MM.1S (cell line): ENCODE data around the gene OR10Z1.

ENCODE experiments used
- DNase-seq: peaks from one replicate; pipeline ENCODE4 v3.0.0-alpha.2; 2015
- H2AFZ ChIP-seq: fragments of 300-600 bp; sonication (generic); 2 replicates; pipeline ENCODE4 v1.6.0; 2016; ENCODE audit warnings: antibody characterized with exemption, low read length
- H3F3A ChIP-seq: fragments of 300-600 bp; sonication (generic); 2 replicates; pipeline ENCODE4 v1.6.1; 2016; ENCODE audit warnings: mild to moderate bottlenecking, antibody characterized with exemption, low read length, moderate library complexity, mixed read lengths; ENCODE audit not compliant: insufficient read depth
- H3K27ac ChIP-seq: fragments of 300-600 bp; sonication (generic); 2 replicates; pipeline ENCODE4 v1.5.1; 2016; ENCODE audit warnings: mild to moderate bottlenecking, low read length
- H3K27me3 ChIP-seq: fragments of 300-600 bp; sonication (generic); replicated peaks from 2 replicates; pipeline ENCODE4 v1.6.0; 2016; ENCODE audit warnings: low read length; ENCODE audit not compliant: insufficient read depth
- H3K36me3 ChIP-seq: fragments of 300-600 bp; sonication (generic); replicated peaks from 2 replicates; pipeline ENCODE4 v1.6.1; 2016; ENCODE audit warnings: mild to moderate bottlenecking, low read length, mixed read lengths; ENCODE audit not compliant: insufficient read depth
- H3K4me1 ChIP-seq: fragments of 300-600 bp; sonication (generic); 2 replicates; pipeline ENCODE4 v1.6.1; 2016; ENCODE audit warnings: low read length, mixed read lengths
- H3K4me2 ChIP-seq: fragments of 300-600 bp; sonication (generic); 2 replicates; pipeline ENCODE4 v1.6.0; 2016; ENCODE audit warnings: low read depth, low read length
- H3K4me3 ChIP-seq: fragments of 300-600 bp; sonication (generic); 2 replicates; pipeline ENCODE4 v1.5.1; 2016; ENCODE audit warnings: low read length, mixed read lengths
- H3K79me2 ChIP-seq: fragments of 300-600 bp; sonication (generic); 2 replicates; pipeline ENCODE4 v1.6.1; 2016; ENCODE audit warnings: mixed run types, low read length, mixed read lengths
- H3K9ac ChIP-seq: fragments of 300-600 bp; sonication (generic); 2 replicates; pipeline ENCODE4 v1.6.1; 2016; ENCODE audit warnings: low read length, mixed read lengths
- H3K9me2 ChIP-seq: fragments of 300-600 bp; sonication (generic); replicated peaks from 2 replicates; pipeline ENCODE4 v1.6.1; 2016; ENCODE audit warnings: mild to moderate bottlenecking, low read length, mixed read lengths; ENCODE audit not compliant: insufficient read depth
- H3K9me3 ChIP-seq: fragments of 300-600 bp; sonication (generic); replicated peaks from 2 replicates; pipeline ENCODE4 v1.6.1; 2016; ENCODE audit warnings: mild to moderate bottlenecking, low read length, mixed read lengths; ENCODE audit not compliant: insufficient read depth
- H4K20me1 ChIP-seq: fragments of 300-600 bp; sonication (generic); 2 replicates; pipeline ENCODE4 v1.6.1; 2016; ENCODE audit warnings: mild to moderate bottlenecking, low read length, moderate library complexity, mixed read lengths; ENCODE audit not compliant: insufficient read depth
- CTCF ChIP-seq: fragments of 300-600 bp; sonication (generic); IDR thresholded peaks from 2 replicates; pipeline ENCODE4 v1.5.1; 2016; ENCODE audit warnings: antibody characterized with exemption, low read length, mixed read lengths
- EZH2 ChIP-seq: fragments of 300-600 bp; sonication (generic); optimal IDR thresholded peaks from 2 replicates; pipeline ENCODE3; 2017; ENCODE audit warnings: low read depth, mild to moderate bottlenecking, antibody characterized with exemption, low read length, mixed read lengths
- EZH2phosphoT487 ChIP-seq: fragments of 300-600 bp; sonication (generic); IDR thresholded peaks from 2 replicates; pipeline ENCODE4 v1.6.1; 2018; ENCODE audit warnings: antibody characterized with exemption, low read length

The OR10Z1 gene

GRCh38 chr1:158579733-158580132, 25.3 kb upstream of the OR10Z1 start, which contains the start of gene OR10X1:
TSS of gene OR10X1 (minus strand) at chr1:158579899. CDS start at chr1:158579899, 0 bp downstream.
- Histone ChIP-seq H3K27ac (no peak within 1 kb of the TSS), H3K4me3 (no peak within 1 kb of the TSS), H2AFZ (no peak within 1 kb of the TSS), H3K4me2 (no peak within 1 kb of the TSS), H4K20me1 (no peaks in the 10 kb centered on the region), H3K79me2 (no peaks in the 10 kb centered on the region), H3K36me3 (no peaks in the 10 kb centered on the region), H3K27me3 (no peaks in the 10 kb centered on the region), H3K9ac (no peak within 1 kb of the TSS), H3K9me2 (no peaks in the 10 kb centered on the region), H3K9me3 (no peaks in the 10 kb centered on the region), H3K4me1 (no peaks in the 10 kb centered on the region), H3F3A (no peaks in the 10 kb centered on the region)
- no peak for DNase-seq
- TF ChIP-seq CTCF (no peak), EZH2phosphoT487 (no peak), EZH2 (no peak)

- Histone ChIP-seq H3K9me2 (no peaks in the 10 kb centered on the region), H2AFZ (no peak overlapping the region), H3K4me2 (no peak overlapping the region), H3K9me3 (no peaks in the 10 kb centered on the region), H3K27ac (no peak overlapping the region), H3K36me3 (no peaks in the 10 kb centered on the region), H3K4me1 (no peaks in the 10 kb centered on the region), H4K20me1 (no peaks in the 10 kb centered on the region), H3F3A (no peaks in the 10 kb centered on the region), H3K4me3 (no peak overlapping the region), H3K9ac (no peak overlapping the region), H3K79me2 (no peaks in the 10 kb centered on the region), H3K27me3 (no peaks in the 10 kb centered on the region)
- no peak for DNase-seq
- TF ChIP-seq EZH2phosphoT487 (no peak), EZH2 (no peak), CTCF (no peak)
These were observed 21.1 kb upstream of the OR10Z1 start for GRCh38 chr1:158583962-158584361.

- no peaks in the 10 kb centered on the region for H3K9me2 ChIP-seq
- no peaks in the 10 kb centered on the region for H3K36me3 ChIP-seq
- no peaks in the 10 kb centered on the region for H3K9me3 ChIP-seq
- no peak for DNase-seq
- no peaks in the 10 kb centered on the region for H3K4me1 ChIP-seq
- H3K9ac ChIP-seq, result no peak overlapping the region
- H3K27ac ChIP-seq, result no peak overlapping the region
- H3K27me3 ChIP-seq, result no peaks in the 10 kb centered on the region
- H2AFZ ChIP-seq, result no peak overlapping the region
- H3F3A ChIP-seq, result no peaks in the 10 kb centered on the region
- TF ChIP-seq CTCF (no peak), EZH2phosphoT487 (no peak), EZH2 (no peak)
- H3K4me2 ChIP-seq, result no peak overlapping the region
- H4K20me1 ChIP-seq, result no peaks in the 10 kb centered on the region
- no peaks in the 10 kb centered on the region for H3K79me2 ChIP-seq
- H3K4me3 ChIP-seq, result no peak overlapping the region
These were observed 18.1 kb upstream of the OR10Z1 start for GRCh38 chr1:158586942-158587341.

GRCh38 chr1:158600735-158601134, 4.3 kb upstream of the OR10Z1 start:
- H3K4me3 ChIP-seq, result no peak overlapping the region
- H4K20me1 ChIP-seq, result no peaks in the 10 kb centered on the region
- H3K36me3 ChIP-seq, result no peaks in the 10 kb centered on the region
- H3K27me3 ChIP-seq, result no peaks in the 10 kb centered on the region
- TF ChIP-seq EZH2 (no peak), EZH2phosphoT487 (no peak), CTCF (no peak)
- no peak overlapping the region for H2AFZ ChIP-seq
- no peaks in the 10 kb centered on the region; the same call in 1 of the 2 replicates for H3K9me3 ChIP-seq
- no peaks in the 10 kb centered on the region for H3K79me2 ChIP-seq
- DNase-seq, result no peak
- no peaks in the 10 kb centered on the region for H3K9me2 ChIP-seq
- H3K27ac ChIP-seq, result no peak overlapping the region
- no peaks in the 10 kb centered on the region for H3F3A ChIP-seq
- no peak overlapping the region for H3K9ac ChIP-seq
- H3K4me2 ChIP-seq, result no peak overlapping the region
- no peaks in the 10 kb centered on the region for H3K4me1 ChIP-seq
